Transverse colon (tissue), 3 donors: ENCODE data around the gene KRT3.

Experiments
- CTCF ChIP-seq, 5 experiments: fragments of 200-600 bp in 3 of 5; fragments of 450-650 bp in 2 of 5; sonication (generic) in 3 of 5; IDR thresholded peaks; 1 replicate in 2 of 5; 2 replicates in 3 of 5; pipeline ENCODE4 v1.5.1; 2016 to 2017; ENCODE audit warnings: antibody characterized with exemption in 5 of 5, inconsistent platforms in 3 of 5, mild to moderate bottlenecking in 2 of 5, moderate library complexity in 1 of 5
- POLR2A ChIP-seq: fragments of 450-650 bp; IDR thresholded peaks from one replicate; pipeline ENCODE4 v1.6.1; 2016; ENCODE audit warnings: antibody characterized with exemption, mild to moderate bottlenecking, moderate library complexity

GRCh38 chr12:52761802-52762201, 34.1 kb downstream of the KRT3 start:
- TF ChIP-seq CTCF (IDR thresholded peaks at IDR 0.05): no peak
- TF ChIP-seq POLR2A: no peak
